ENCODE results near the gene ANKRD23.

Gene ANKRD23

DNA sequence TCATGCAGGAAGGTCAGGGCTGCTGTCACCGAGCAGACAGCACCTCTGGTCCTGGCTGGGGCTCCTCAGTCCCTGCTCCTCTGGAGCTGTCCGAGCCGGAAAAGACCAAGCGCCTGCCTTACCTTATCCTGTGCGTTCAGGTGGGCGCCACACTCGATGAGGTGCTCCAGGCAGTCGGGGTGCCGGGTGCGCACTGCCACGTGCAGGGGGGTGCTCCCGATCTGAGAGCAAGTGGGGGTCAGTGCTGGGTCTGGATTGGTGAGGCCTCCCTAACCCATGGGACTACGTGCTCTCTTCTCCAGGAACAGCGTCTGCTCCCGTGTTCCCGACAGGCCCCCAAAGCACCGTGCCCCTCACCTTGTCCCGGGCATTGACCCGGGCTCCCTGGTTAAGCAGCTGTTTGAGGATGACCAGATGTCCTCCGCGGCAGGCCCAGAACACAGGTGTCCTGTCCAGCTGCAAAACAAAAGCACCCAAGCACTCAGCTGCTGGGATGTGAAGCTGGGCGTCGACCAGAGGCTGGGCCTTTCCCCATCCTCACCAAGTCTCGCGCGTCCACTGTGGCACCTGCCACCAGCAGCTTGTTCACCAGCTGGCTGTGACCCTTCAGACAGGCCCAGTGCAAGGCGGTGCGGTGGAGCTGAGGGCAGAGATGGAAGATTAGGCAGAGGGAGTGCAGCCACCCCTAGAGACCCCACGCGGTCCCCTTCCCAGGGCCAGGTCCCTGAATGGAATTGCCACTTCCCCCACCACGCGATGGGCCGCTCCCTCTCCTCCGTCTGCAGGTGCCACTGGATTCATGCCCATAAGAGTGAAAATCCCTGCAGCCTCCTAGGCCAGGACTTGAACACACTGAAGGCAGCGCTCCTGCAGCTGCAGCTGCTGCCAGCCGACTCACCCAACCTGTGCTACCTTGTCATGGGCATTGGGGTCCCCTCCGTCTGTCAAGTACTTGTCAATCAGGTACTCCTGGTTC is 3.7 kb downstream of the ANKRD23 start:
- DNase-seq = no peak

DNA sequence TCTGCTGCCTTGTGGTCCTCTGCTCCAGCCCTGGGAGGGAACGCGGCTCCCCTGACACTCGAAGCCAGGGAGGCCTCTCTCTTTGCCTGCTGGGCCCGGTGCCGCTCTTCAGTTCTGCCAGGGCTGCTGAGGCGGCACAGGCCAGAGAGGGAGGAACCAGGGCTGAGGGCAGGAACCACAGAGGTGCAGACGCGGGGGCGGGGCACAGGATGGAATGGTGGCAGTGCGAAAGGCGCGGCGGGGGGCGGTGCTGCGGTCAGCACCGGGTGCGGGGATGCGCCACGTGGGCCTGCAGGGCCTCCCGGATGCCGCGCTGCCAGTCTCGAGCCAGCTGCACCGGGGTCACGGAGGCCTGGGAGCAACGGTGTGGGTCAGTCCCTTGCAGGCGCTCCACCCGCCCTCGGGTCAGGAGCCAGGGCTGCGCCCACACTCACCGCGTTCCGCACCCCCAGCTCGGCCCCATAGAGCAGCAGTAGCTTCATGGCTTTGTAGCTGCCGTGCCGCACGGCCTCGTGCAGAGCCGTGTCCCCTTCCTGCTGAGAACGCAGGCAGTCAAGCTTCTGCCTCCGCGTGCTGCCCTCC is 4.4 kb downstream of the ANKRD23 start:
- no peak for DNase-seq

DNA sequence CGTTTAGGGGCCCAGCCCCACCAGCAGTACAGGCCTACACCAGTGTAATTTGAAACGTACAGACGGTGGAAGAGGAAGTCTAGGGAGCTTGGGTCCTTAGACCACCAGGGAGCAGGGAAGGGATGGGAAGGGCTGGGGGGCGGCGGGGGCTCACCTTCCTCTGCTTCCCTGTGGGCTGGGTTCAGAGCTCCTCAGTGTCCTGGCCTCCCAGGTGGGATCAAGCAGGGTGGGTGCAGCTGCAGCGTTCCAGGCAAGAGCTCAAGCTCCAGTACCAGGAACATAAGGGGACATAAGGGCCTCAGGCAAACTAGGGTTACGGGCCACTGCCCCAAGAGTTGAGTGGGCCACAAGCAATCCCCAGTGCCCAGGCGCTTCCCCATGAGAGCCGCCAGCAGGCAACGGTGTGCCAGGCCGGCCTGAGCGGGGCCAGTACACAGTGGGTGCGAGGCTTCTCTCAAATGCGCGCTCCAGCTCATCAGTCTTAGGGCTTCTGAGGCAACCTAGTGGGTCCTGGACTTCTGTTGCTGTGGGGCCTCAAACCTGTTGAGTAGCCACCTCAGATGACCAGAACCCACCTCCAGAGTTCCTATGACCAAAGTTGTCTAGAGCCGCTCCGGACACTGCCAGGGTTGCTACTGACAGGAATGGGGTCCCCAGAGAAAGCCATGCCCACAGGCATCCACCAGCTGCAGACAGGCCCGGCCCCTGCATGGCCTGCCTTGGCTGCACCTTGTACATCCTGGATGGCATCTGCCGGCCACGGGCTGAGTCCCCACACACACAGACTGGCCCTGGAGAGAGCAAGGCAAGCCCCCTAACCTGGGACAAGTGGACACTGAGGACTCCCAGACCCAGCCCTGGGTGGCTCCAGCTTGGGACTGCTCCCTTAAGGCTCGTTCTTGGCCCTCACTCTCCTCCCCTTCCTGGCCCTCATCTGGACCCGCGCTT is 5.2 kb downstream of the ANKRD23 start:
- no peak for DNase-seq

DNA sequence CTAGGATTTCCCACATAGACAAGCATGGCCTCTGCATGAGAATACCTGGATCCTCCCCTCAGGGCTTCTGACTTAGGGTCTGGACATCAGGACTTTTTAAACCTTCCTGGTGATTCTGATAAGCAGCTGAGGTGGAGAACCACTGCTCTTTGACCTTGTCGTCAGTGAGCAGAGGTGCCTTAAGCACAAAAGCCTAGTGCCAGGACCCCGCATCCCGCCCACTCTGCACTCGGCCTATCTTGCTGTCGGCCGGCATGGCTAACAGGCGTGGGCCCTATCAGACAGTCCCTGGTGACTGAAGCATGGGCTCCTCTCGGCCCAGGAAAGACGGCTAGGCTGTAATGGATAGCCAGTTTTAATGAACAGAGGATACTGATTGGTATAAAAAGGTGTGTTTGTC is 6.2 kb downstream of the ANKRD23 start:
- DNase-seq = no peak

DNA sequence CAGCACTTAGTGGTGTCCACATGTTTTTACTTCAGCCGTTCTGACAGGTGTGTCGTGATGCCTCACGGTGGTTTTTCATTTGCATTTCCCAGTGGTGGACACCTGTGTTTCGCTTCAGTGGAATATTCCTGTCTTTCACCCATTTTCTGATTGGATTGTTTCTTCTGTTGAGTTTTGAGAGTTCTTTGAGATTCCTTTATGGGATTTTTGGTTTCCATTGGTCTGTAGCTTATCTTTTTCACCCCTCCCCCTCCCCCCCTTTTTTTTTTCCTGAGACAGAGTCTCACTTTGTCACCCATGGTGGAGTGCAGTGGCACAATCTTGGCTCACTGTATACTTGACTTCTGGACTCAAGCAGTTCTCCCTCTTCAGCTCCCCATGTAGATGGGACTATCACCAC is 8.0 kb downstream of the ANKRD23 start:
- DNase-seq = no peak

DNA sequence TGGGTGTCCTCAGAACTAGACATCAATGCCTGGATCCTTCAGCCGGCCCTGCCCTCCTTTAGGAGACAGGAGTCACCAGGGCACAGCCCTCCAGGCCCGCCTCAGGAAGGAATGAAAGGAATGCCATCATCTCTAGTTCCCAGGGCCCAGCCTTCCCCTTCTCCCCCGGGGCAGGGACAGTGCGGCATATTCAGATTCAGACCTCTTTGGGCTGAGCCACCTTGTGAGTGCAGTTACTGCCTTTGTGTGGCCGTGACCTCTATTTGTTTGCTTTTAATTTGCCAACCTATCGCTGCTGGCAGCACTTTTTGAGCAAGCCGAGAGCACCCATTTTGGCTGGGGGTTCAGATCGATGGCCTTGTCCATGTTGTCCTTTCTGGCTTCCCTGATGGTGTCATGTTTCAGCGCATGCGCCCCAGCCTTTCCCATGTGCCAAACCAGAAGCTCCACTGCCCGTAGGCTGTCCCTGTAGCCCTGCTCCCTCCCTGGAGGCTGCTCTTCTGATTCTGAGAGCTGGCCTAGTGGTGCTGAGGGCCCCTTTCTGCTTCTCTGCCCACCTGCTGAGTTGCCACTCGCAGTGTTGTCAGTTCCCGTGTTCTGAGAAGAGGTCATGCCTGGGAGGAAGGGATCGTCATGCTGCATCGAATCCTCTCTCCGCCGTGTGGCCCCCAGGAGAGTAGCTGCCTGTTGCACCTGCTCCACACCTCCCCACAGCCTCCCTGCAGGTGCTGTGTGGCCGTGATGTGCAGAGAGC is 10.9 kb downstream of the ANKRD23 start:
- no peak for DNase-seq

DNA sequence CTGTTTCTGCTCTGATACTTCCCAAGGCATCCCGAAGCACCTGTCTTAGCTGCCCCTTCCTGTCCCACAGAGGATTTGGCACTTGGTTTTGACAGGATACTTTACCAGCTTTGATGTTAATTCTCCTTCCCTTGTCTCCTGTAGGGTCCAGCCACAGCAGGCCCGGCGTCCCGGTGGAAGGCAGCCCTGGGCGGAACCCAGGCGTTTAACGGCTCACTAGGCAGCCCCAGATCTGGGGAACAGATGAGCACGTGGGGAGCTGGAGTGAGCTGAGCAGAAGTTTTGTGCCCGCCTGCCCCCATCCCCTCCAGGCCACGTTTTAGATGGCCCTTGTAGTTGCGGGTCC is 11.4 kb downstream of the ANKRD23 start:
- no peak for DNase-seq

DNA sequence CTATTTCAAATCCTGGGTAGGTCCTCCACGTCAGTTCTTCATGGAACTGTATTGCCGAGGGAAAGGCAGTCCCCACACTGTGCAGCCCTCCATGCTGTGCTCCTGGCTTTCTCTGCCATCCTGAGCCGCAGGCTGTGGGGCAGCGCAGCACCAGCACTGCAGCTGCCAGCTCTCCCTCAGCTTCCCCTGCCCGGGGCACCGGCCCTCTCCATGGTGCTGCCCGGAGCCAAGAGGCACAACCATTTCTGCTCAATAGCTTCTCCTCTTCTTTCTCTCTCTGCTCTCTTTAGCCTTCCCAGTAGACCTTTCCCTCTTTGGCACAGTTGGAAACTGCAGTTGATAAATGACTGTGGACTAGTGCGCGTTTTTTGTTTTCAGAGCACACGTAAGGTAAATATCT is 12.1 kb downstream of the ANKRD23 start:
- DNase-seq = no peak

DNA sequence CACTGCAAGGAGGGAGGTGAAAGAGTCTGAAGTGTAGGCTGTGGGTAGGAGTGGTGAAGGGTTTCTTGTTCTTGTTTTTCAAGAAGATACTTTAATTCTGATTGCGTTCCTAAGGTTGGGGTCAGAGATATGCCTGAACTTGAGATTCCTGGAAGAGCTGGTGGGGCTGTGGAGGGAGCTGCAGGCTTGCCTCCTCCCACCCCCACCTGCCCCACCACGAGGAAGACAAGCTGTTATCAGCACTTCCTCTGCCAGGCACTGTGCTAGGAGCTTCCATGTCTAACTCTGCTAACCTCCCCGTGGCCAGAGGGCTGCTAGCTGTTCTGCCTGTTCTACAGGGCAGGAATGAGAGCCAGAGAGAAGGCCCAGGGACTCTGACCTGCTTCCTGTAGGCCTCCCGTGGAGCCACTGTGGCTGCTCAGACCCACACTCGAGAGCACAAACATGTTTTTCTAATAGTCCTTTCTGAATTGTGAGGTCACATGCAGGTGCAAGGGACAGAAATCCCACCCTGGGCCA is 13.7 kb downstream of the ANKRD23 start:
- no peak for DNase-seq

DNA sequence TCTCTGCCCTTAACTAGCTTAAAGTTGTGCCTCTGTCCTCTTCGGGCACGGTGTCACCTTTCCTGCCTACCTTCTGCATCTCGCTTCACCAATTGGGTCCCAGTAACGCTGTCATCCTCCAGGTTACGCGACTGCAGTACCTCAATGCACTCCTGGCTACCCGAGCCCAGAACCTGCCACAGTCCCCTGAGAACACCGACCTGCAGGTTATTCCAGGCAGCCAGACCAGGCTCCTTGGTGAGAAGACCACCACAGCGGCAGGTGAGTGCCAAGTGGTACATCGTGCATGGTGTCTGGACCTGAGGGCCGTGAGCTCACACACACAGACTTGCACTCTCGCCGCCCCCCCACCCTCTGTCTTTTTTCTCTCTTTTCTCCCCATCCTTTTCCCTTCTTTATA is 14.9 kb downstream of the ANKRD23 start:
- DNase-seq = no peak

DNA sequence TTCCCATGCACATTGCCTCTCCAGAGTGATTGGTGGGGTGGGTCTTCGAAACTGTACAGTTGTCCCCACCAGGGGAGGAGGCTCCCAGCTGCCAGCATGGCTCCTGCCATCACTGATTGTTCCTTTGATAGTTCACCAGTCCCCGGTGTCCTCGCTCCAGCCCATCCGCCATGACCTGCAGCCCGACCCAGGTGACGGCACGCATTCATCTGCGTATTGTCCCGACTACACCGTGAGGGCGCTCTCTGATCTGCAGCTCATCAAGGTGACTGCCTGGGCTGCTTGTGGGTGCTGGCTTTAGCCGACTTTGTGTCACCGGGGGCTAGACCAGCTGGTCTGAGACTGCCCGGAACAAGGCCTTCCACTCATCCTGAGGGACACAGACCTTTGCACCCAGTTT is 15.4 kb downstream of the ANKRD23 start:
- no peak for DNase-seq

DNA sequence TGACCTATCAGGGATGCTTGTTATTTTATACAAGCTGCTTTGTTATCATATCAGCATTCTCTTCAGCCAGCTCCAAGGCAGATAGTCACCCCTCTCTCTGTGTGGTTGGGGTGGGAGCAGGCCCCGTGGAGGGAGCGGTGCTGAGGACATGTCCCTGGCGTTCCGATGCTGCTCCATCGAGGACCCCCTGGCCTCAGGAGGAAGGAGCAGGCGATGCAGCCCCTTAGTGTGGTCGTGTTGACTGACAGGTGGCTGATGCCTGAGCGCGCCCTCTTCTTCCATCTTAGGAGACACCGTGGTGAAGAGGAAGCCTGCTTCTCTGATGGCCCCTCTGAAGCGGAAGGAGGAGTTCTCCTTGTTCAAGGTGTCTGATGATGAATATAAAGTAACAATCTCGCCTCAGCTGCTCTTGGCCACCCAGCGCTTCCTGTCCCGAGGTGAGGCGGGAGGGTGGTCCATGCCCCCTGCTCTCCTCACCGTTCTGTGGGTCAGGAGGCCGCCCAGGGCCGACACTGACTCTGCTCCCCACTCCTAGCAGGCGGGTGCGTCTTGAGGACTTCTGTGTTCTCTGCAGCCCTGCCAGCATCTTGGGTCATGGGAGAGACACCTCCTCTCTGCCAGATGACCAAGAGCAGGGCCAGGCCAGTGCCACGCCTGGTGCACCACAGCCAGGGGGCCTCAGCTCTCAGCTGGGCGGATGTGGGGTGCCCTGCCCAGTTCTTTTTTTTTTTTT is 17.1 kb downstream of the ANKRD23 start:
- DNase-seq = no peak

DNA sequence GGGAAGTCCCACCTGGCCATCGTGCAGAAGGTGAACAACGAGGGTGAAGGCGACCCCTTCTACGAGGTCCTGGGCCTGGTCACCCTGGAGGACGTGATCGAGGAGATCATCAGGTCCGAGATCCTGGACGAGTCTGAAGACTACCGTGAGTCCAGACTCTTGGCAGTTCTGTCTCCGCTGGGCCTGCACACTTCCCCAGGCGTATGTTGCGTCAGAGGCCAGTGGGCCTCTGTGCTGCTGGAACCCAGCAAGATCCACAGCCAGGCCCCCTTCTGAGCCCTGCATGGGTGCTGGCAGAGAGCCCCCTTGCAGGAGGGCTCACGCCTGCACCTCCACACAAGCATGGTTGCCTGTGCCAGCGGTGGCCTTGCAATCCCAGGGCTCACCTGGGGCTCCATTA is 18.8 kb downstream of the ANKRD23 start:
- DNase-seq = no peak

DNA sequence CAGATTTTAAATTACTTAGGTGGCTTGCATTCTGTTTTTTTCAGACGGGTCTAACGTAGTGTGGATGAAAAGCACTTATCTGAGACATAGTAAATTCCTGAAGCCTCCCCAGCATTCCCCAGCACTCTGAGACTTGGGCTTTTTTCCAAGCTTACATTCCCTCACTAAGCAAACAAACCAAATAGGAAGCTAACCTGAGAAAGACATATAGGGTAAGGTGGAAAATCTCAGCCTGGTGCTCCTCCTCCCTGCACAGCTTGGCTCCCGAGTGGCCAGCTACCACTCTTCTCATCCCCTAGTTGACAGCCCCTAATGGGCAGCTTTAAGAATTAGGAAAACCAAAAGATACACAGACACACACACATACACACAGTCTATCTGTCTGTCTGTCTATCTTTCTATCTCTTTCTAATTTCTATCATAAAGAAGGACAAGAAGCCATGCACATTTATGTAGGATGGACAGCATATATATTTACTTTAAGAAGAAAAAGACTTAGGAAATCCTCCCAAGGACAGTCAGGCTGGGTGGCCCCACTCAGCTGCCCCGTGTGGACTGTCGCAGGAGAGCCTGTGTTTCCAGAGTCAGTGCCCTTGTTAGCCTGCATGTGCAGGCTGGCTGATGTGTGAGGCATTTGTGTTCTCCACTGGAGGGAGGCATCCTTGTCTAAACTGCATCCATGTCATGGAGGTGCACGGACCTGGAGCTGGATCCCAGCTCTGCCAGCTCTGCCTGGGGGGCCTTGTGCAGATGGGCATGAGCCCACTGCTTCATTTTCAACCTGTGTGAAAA is 19.5 kb downstream of the ANKRD23 start:
- DNase-seq = no peak

DNA sequence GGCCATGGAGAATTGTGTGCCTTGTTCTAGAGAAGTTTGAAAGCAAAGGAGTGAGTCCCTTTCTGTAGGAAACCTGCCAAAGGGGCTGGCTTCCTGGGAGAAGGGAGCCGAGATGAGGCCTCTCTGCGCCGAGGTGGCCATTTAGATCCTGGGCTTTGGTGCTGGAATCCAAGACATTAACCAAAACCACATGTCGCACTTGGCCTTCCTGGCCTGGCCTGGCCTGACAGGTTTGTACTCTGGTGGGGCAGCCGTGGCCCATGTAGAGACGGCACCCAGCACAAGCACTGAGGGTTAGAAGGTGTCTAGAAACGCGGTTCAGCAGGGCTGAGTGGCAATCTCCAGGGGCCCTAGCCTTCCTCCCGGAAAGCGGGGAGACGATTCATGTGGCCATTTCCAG is 20.6 kb downstream of the ANKRD23 start:
- no peak for DNase-seq

DNA sequence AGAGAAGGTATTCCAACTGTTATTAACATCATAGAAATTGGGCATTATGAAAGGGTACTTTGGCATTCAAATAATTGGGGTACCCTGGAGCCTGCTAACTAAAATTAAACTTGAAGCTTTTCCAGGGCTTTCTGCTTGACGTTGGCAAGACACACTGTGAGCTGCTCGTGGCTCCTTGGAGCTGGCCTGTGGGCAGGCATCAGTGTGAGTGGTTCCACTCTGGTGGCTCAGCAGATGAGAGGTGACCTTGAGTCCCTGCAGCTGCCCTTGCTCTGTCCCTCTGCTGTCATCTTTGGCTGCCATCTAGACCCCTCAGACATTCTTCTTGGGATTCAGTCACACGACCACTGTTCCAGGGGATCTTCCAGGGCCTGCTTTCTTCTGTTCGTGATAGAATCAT is 21.0 kb downstream of the ANKRD23 start:
- no peak for DNase-seq

DNA sequence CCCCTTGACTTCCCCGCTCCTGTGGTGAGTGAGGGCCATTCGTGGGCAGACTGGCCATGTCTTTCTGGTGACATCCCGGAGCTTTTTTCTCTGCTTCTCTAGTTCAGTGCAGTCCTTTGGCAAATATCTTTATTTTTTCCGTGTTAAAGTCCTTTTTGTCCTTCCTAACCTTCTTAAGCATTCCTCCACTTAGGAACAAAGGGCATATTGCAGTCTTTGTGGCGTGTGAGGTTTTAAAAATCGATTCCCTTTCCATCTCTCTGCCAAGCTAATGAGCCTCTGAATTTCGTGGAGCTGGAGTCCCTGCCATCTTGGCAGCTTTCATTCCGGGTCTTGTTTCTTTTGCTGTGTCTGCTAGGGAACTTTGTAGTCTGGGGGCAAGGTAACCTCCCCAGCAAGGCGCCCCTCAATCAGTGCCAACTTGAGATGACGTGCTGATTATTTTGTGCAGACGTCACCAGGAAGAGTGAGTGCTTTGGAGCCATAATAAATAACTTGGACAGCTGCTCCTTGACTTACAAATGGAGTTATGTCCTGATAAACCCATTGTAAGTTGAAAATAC is 22.6 kb downstream of the ANKRD23 start:
- DNase-seq = no peak

DNA sequence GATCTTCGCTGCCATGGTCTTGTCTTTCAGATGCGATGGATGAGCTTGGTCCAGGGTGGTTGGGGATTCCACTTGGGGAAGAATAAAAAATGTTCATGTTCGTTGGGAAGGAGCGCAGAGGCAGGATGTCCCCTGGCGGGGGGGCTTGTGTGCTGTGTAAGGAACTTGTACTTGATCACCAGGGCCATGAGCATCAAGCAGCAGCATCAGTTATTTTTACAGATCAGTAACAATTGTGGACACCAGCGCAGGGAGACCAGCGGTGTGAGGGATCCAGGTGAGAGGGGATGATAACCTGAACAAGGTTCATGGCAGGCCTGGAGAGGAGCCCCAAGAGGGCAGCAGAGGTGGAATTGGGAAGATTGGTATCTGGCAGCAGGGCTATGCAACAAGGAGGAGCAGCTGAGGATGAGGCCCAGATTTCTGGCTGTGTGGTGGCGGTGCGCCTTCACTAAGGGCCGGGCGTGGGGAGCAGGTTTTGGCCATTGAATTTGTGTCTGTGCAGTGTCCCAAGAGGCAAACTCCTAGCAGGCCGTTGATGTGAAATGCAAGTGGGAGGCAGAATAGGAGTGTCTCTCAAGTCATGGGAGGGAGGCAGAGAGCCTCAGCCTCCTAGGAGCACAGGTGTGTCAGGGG is 23.8 kb downstream of the ANKRD23 start:
- no peak for DNase-seq

All from nucleus accumbens (tissue), 56 donors.